ENCODE results near the gene PRSS56. TPM values are rescaled to one million over a fixed set of nuclear protein-coding genes. Genes with fewer than 3 reads are reported as not detected.

The PRSS56 gene
- polyA plus RNA-seq, 3 donors, result not detected

DNA sequence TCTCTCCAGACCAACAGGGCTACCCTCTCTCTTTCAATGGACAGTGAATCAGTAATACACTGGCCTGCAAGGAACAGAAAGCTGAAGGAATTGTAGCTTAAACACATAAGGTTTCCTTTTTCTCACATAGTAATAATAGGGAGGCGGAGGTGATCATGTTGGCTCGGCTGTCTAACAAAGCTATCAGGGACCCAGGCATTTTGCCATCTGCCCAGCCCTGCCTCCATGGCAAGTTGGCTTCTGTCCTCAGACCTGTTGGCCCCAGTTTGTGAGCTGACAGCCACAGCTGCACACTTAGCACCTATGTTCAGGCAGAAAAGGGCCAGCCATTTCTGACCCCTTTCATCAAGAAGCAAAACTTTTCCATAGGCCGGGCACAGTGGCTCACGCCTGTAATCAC lies 17.3 kb downstream of the PRSS56 start:
- H3K27ac Mint-ChIP-seq, result no peak overlapping the region
- peak overlapping the region in 1 of 2 donors; percentile 42 for H3K4me3 Mint-ChIP-seq
- Histone ChIP-seq H2AFZ (ENCODE audit: insufficient read depth, low read depth, low read length, poor library complexity, severe bottlenecking) (no peak overlapping the region), H3K36me3 (replicated peaks in 1 of 2; ENCODE audit: control insufficient read depth in 1 of 2, insufficient read depth in 2 of 2, low read length in 2 of 2) (no peaks in the 10 kb centered on the region), H3K79me2 (ENCODE audit: insufficient read depth, low read length) (no peaks in the 10 kb centered on the region), H3K27ac (ENCODE audit: low read depth in 1 of 2, low read length in 2 of 2) (no peak overlapping the region), H4K20me1 (ENCODE audit: insufficient read depth, low read length) (no peaks in the 10 kb centered on the region), H3K9ac (ENCODE audit: insufficient read depth, low read length, poor library complexity, severe bottlenecking) (no peak overlapping the region), H3K4me2 (replicated peaks; ENCODE audit: extremely low read depth, low read length, poor library complexity, severe bottlenecking) (no peak overlapping the region), H3K4me1 (ENCODE audit: control insufficient read depth in 1 of 2, insufficient read depth in 2 of 2, low read length in 2 of 2) (peaks cover 31 to 42% of the 10 kb centered on the region in 2 donors), H3K4me3 (replicated peaks in 1 of 3; ENCODE audit: low read depth in 2 of 3, low read length in 3 of 3) (no peak overlapping the region), H3K27me3 (ENCODE audit: control insufficient read depth in 2 of 2, insufficient read depth in 2 of 2, low read length in 2 of 2) (no peaks in the 10 kb centered on the region), H3K9me3 (replicated peaks in 1 of 2; ENCODE audit: control insufficient read depth in 1 of 2, insufficient read depth in 1 of 2, low read length in 2 of 2) (peaks cover 7% of the 10 kb centered on the region in 2 donors)
- peaks cover 7 to 20% (median 9%) of the 10 kb centered on the region in 3 donors for H3K27me3 Mint-ChIP-seq (ENCODE audit: low read depth in 3 of 3)
- WGBS (ENCODE audit: insufficient coverage), result 100% methylated on average over 2 of the region's 4 CpGs
- DNase-seq, result no peak
- peaks cover 25% of the 10 kb centered on the region for H3K4me1 Mint-ChIP-seq
- H3K36me3 Mint-ChIP-seq, result no peaks in the 10 kb centered on the region
- TF ChIP-seq, protein P1, sequence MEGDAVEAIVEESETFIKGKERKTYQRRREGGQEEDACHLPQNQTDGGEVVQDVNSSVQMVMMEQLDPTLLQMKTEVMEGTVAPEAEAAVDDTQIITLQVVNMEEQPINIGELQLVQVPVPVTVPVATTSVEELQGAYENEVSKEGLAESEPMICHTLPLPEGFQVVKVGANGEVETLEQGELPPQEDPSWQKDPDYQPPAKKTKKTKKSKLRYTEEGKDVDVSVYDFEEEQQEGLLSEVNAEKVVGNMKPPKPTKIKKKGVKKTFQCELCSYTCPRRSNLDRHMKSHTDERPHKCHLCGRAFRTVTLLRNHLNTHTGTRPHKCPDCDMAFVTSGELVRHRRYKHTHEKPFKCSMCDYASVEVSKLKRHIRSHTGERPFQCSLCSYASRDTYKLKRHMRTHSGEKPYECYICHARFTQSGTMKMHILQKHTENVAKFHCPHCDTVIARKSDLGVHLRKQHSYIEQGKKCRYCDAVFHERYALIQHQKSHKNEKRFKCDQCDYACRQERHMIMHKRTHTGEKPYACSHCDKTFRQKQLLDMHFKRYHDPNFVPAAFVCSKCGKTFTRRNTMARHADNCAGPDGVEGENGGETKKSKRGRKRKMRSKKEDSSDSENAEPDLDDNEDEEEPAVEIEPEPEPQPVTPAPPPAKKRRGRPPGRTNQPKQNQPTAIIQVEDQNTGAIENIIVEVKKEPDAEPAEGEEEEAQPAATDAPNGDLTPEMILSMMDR (IDR thresholded peaks at IDR 0.05), result no peak
- intact Hi-C loops (cut with micrococcal nuclease), result no loop called here
- peaks cover 7 to 11% (median 9%) of the 10 kb centered on the region in 7 donors for H3K9me3 Mint-ChIP-seq

- Histone ChIP-seq H3K27ac (ENCODE audit: low read depth in 1 of 2, low read length in 2 of 2) (peak overlapping the region; percentile 37 to 55), H3K4me2 (replicated peaks; ENCODE audit: extremely low read depth, low read length, poor library complexity, severe bottlenecking) (peak overlapping the region; percentile 42), H3K9me3 (replicated peaks in 1 of 2; ENCODE audit: control insufficient read depth in 1 of 2, insufficient read depth in 1 of 2, low read length in 2 of 2) (peaks cover 7% of the 10 kb centered on the region in 2 donors), H3K4me1 (ENCODE audit: control insufficient read depth in 1 of 2, insufficient read depth in 2 of 2, low read length in 2 of 2) (peaks cover 31 to 42% of the 10 kb centered on the region in 2 donors), H3K4me3 (replicated peaks in 1 of 3; ENCODE audit: low read depth in 2 of 3, low read length in 3 of 3) (peak overlapping the region in 1 of 3 experiments; percentile 33), H3K27me3 (ENCODE audit: control insufficient read depth in 2 of 2, insufficient read depth in 2 of 2, low read length in 2 of 2) (no peaks in the 10 kb centered on the region), H3K79me2 (ENCODE audit: insufficient read depth, low read length) (no peaks in the 10 kb centered on the region), H3K9ac (ENCODE audit: insufficient read depth, low read length, poor library complexity, severe bottlenecking) (no peak overlapping the region), H3K36me3 (replicated peaks in 1 of 2; ENCODE audit: control insufficient read depth in 1 of 2, insufficient read depth in 2 of 2, low read length in 2 of 2) (no peaks in the 10 kb centered on the region), H4K20me1 (ENCODE audit: insufficient read depth, low read length) (peaks cover 2% of the 10 kb centered on the region), H2AFZ (ENCODE audit: insufficient read depth, low read depth, low read length, poor library complexity, severe bottlenecking) (no peak overlapping the region)
- Mint-ChIP-seq H3K36me3 (peaks cover 3% of the 10 kb centered on the region in 2 donors), H3K4me3 (peak overlapping the region in 1 of 2 donors; percentile 68), H3K27ac (peak overlapping the region in 6 of 7 donors; percentile 35 to 90 (median 68)), H3K4me1 (peaks cover 25% of the 10 kb centered on the region), H3K9me3 (peaks cover 7 to 11% (median 9%) of the 10 kb centered on the region in 7 donors), H3K27me3 (ENCODE audit: low read depth in 3 of 3) (peaks cover 9 to 20% (median 13%) of the 10 kb centered on the region in 3 donors)
- WGBS (ENCODE audit: insufficient coverage), result 7% methylated on average over 1 of the region's 4 CpGs
- TF ChIP-seq, protein P1 (IDR thresholded peaks at IDR 0.05), result no peak
- peak; percentile 32 to 87 (median 52) for DNase-seq
- intact Hi-C loops (cut with micrococcal nuclease), result no loop called here
Measured at GRCh38 chr2:232538671-232539070, 18.5 kb downstream of the PRSS56 start.

All from CD14-positive monocyte (primary cell).